Neural cell (in vitro differentiated cells): ENCODE data around the gene ALK. TPM values are rescaled to one million over a fixed set of nuclear protein-coding genes. Genes with fewer than 3 reads are reported as not detected.

Experiments
- H2AFZ ChIP-seq: fragments of 200-600, 300-800 bp; sonication (generic), shearing (Covaris generic); 2 replicates; pipeline ENCODE4 v1.6.0; 2014; ENCODE audit warnings: low read depth, mild to moderate bottlenecking, antibody characterized with exemption, low read length, moderate library complexity
- H3F3A ChIP-seq: fragments of 200-600 bp; shearing (Covaris generic); 2 replicates; pipeline ENCODE4 v1.6.1; 2016; ENCODE audit warnings: mild to moderate bottlenecking, moderate library complexity, mixed read lengths, antibody characterized with exemption, low read length; ENCODE audit not compliant: insufficient read depth, poor library complexity, severe bottlenecking
- H3K27ac ChIP-seq: fragments of 200-600, 300-800 bp; sonication (generic), shearing (Covaris generic); 2 replicates; pipeline ENCODE4 v1.5.1; 2014; ENCODE audit warnings: mild to moderate bottlenecking, low read length, moderate library complexity
- H3K27me3 ChIP-seq: fragments of 300-800, 200-600 bp; sonication (generic), shearing (Covaris generic); 2 replicates; pipeline ENCODE4 v1.6.0; 2014; ENCODE audit warnings: mild to moderate bottlenecking, low read depth, low read length, moderate library complexity; ENCODE audit not compliant: insufficient read depth
- H3K36me3 ChIP-seq: fragments of 300-800, 200-600 bp; sonication (generic), shearing (Covaris generic); 2 replicates; pipeline ENCODE4 v1.5.1; 2014; ENCODE audit warnings: mild to moderate bottlenecking, antibody characterized with exemption, low read length, moderate library complexity; ENCODE audit not compliant: insufficient read depth
- H3K4me2 ChIP-seq: fragments of 300-800, 200-600 bp; sonication (generic), shearing (Covaris generic); 2 replicates; pipeline ENCODE4 v1.6.0; 2014; ENCODE audit warnings: mild to moderate bottlenecking, low read length
- H3K4me3 ChIP-seq: fragments of 300-800, 200-600 bp; sonication (generic), shearing (Covaris generic); 2 replicates; pipeline ENCODE4 v1.5.1; 2014; ENCODE audit warnings: mild to moderate bottlenecking, low read length, moderate library complexity
- H3K79me2 ChIP-seq: fragments of 200-600 bp; shearing (Covaris generic); replicated peaks from 2 replicates; pipeline ENCODE4 v1.6.0; 2014; ENCODE audit warnings: mild to moderate bottlenecking, low read length, moderate library complexity; ENCODE audit not compliant: insufficient read depth
- H3K9ac ChIP-seq: fragments of 300-800, 200-600 bp; sonication (generic), shearing (Covaris generic); 2 replicates; pipeline ENCODE4 v1.6.1; 2016; ENCODE audit warnings: mild to moderate bottlenecking, low read length, mixed read lengths
- H3K9me2 ChIP-seq: fragments of 200-600 bp; shearing (Covaris generic); 2 replicates; pipeline ENCODE4 v1.6.1; 2016; ENCODE audit warnings: mild to moderate bottlenecking, low read length, mixed read lengths; ENCODE audit not compliant: insufficient read depth
- H3K9me3 ChIP-seq: fragments of 200-600, 300-800 bp; sonication (generic), shearing (Covaris generic); 2 replicates; pipeline ENCODE4 v1.6.1; 2016; ENCODE audit warnings: mild to moderate bottlenecking, mixed run types, low read length, moderate library complexity, mixed read lengths
- H4K20me1 ChIP-seq: fragments of 200-600 bp; shearing (Covaris generic); 2 replicates; pipeline ENCODE4 v1.6.1; 2016; ENCODE audit warnings: mild to moderate bottlenecking, mixed run types; ENCODE audit not compliant: insufficient read depth
- CTCF ChIP-seq: fragments of 450-650 bp; IDR thresholded peaks from 2 replicates; pipeline ENCODE4 v1.5.1; 2014; ENCODE audit warnings: antibody characterized with exemption, mild to moderate bottlenecking, moderate library complexity; ENCODE audit not compliant: poor library complexity, severe bottlenecking
- EP300 ChIP-seq: fragments of 450-650 bp; conservative IDR thresholded peaks from 2 replicates; pipeline ENCODE4 v1.6.1; 2014; ENCODE audit warnings: antibody characterized with exemption, mild to moderate bottlenecking, moderate library complexity; ENCODE audit not compliant: poor library complexity, severe bottlenecking
- EZH2 ChIP-seq: fragments of 200-600, 300-800 bp; shearing (Covaris generic), sonication (generic); IDR thresholded peaks from 2 replicates; pipeline ENCODE4 v1.6.1; 2014; ENCODE audit warnings: antibody characterized with exemption, low read length, borderline replicate concordance, mild to moderate bottlenecking; ENCODE audit not compliant: insufficient read depth, poor library complexity, severe bottlenecking
- MXI1 ChIP-seq: fragments of 450-650 bp; conservative IDR thresholded peaks from 2 replicates; pipeline ENCODE4 v1.6.1; 2014; ENCODE audit warnings: antibody characterized with exemption, mild to moderate bottlenecking; ENCODE audit not compliant: poor library complexity, severe bottlenecking
- POLR2AphosphoS5 ChIP-seq: IDR thresholded peaks from 2 replicates; pipeline ENCODE4 v1.6.1; 2012
- RAD21 ChIP-seq: fragments of 450-650 bp; conservative IDR thresholded peaks from 2 replicates; pipeline ENCODE4 v1.6.1; 2014; ENCODE audit warnings: antibody characterized with exemption, mild to moderate bottlenecking, moderate library complexity
- REST ChIP-seq: IDR thresholded peaks from 2 replicates; pipeline ENCODE4 v1.6.1; 2012; ENCODE audit warnings: borderline replicate concordance
- SMC3 ChIP-seq: fragments of 450-650 bp; conservative IDR thresholded peaks from 2 replicates; pipeline ENCODE4 v1.6.1; 2014; ENCODE audit warnings: antibody characterized with exemption, mild to moderate bottlenecking, moderate library complexity; ENCODE audit not compliant: poor library complexity
- TAF1 ChIP-seq: IDR thresholded peaks from 2 replicates; pipeline ENCODE4 v1.6.1; 2012; ENCODE audit warnings: low read depth
- polyA plus RNA-seq: library from polyadenylated mRNA; depleted of rRNA; stranded (reverse); fragments of >200 nt; gene quantifications from 2 replicates; pipeline ENCODE4 v1.2.3, GENCODE V29; 2014

ALK gene
- polyA plus RNA-seq, 1 donor from 2014 or later, result 7.1 TPM

GRCh38 chr2:29663268-29663667 is 258.1 kb downstream of the ALK start:
- Histone ChIP-seq H3K4me3 (no peak overlapping the region), H3F3A (no peaks in the 10 kb centered on the region), H3K27me3 (no peaks in the 10 kb centered on the region), H3K9me2 (no peaks in the 10 kb centered on the region), H2AFZ (no peak overlapping the region), H3K9ac (no peak overlapping the region), H4K20me1 (no peaks in the 10 kb centered on the region), H3K36me3 (no peaks in the 10 kb centered on the region), H3K27ac (no peak overlapping the region), H3K4me2 (no peak overlapping the region), H3K9me3 (no peaks in the 10 kb centered on the region), H3K79me2 (no peaks in the 10 kb centered on the region)
- TF ChIP-seq MXI1, result no peak
- no peak for TF ChIP-seq POLR2AphosphoS5
- no peak for TF ChIP-seq REST
- no peak for TF ChIP-seq EZH2
- no peak for TF ChIP-seq EP300
- TF ChIP-seq RAD21, result no peak
- no peak for TF ChIP-seq TAF1
- TF ChIP-seq CTCF, result no peak
- TF ChIP-seq SMC3, result no peak

- no peak overlapping the region for H3K9ac ChIP-seq
These were observed 258.5 kb downstream of the ALK start for GRCh38 chr2:29662861-29663260.

GRCh38 chr2:29660201-29660600 is 261.2 kb downstream of the ALK start:
- Histone ChIP-seq H3K27ac (no peak overlapping the region), H3K9me3 (no peaks in the 10 kb centered on the region), H3K9me2 (no peaks in the 10 kb centered on the region), H3K27me3 (no peaks in the 10 kb centered on the region), H3K4me2 (no peak overlapping the region), H3K36me3 (no peaks in the 10 kb centered on the region), H3K9ac (no peak overlapping the region), H2AFZ (no peak overlapping the region), H3K79me2 (no peaks in the 10 kb centered on the region), H4K20me1 (no peaks in the 10 kb centered on the region), H3K4me3 (no peak overlapping the region), H3F3A (no peaks in the 10 kb centered on the region)
- no peak for TF ChIP-seq SMC3
- no peak for TF ChIP-seq TAF1
- no peak for TF ChIP-seq REST
- no peak for TF ChIP-seq MXI1
- TF ChIP-seq POLR2AphosphoS5, result no peak
- TF ChIP-seq RAD21, result no peak
- no peak for TF ChIP-seq EZH2
- TF ChIP-seq CTCF, result no peak
- TF ChIP-seq EP300, result no peak

More at GRCh38 chr2:29662861-29663260, 258.5 kb downstream of the ALK start:
- Histone ChIP-seq H3K4me2 (no peak overlapping the region), H3K4me3 (no peak overlapping the region), H3K9me3 (no peaks in the 10 kb centered on the region), H3K36me3 (no peaks in the 10 kb centered on the region), H4K20me1 (no peaks in the 10 kb centered on the region), H3K27me3 (no peaks in the 10 kb centered on the region), H3K79me2 (no peaks in the 10 kb centered on the region), H2AFZ (no peak overlapping the region), H3K9me2 (no peaks in the 10 kb centered on the region), H3F3A (no peaks in the 10 kb centered on the region), H3K27ac (no peak overlapping the region)
- TF ChIP-seq EP300, result no peak
